Measurements from ENCODE around the gene NR4A3. TPM values are rescaled to one million over a fixed set of nuclear protein-coding genes. Genes with fewer than 3 reads are reported as not detected.

The NR4A3 gene
- total RNA-seq, 1 donor from 2014 or later, result under 0.01 TPM

DNA sequence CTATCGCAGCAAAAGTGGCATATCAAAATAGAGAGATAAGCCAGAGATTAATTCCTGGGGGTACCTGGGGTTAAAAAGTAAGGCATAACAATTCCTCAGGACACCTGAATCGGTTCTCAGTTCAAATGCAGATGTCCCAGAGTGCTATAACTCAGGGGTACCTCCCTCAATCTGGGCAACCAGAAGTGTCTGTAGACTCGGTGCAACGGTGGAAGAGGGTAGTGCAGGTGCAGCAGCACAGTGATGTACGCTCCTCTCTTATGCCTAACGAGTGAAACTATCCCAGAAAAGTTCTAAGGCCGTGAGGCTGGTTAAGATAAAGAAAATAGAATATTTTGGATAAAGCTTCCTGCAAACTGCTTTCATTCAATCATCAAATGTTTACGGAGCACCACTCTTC, 7.9 kb upstream of the NR4A3 start:
- no peak for DNase-seq (ENCODE audit: low read depth in 2 of 2)

DNA sequence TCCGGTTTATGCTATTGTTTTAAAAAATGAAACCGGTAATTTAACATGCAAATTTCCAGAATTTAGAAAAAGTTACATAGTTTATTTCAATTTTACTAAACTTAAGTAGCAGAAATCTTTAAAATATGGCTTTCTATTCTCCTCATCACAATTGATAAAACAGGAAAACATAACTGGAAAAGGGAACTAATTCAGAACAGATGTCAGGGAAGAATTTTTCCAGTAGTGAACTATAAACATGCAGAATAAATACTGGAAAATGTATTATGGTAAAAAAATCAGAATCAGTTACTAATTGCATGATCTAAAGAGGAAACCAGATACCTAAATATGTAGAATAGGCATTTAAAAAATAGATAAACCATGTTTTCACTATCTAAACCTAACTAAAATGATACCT, 7.3 kb upstream of the NR4A3 start:
- no peak for DNase-seq (ENCODE audit: low read depth in 2 of 2)

DNA sequence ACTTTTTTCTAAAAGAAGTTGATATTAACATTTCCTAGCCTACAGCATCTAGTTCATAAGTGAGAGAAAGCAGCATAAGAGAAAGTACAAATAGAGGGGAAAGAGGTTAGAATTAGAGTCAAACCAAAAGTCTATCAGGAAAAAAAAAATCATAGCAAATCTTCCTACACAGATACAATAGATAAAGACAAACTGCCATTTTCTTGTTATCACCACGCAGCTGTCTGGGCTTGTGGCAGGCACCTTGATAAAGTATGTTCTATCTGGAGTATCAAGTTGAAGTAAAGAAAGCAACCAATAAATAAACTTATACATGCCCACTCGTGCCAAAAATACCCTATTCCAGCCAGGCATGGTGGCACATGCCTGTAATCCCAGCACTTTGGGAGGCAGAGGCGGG, 5.3 kb upstream of the NR4A3 start:
- DNase-seq (ENCODE audit: low read depth in 2 of 2), result no peak

DNA sequence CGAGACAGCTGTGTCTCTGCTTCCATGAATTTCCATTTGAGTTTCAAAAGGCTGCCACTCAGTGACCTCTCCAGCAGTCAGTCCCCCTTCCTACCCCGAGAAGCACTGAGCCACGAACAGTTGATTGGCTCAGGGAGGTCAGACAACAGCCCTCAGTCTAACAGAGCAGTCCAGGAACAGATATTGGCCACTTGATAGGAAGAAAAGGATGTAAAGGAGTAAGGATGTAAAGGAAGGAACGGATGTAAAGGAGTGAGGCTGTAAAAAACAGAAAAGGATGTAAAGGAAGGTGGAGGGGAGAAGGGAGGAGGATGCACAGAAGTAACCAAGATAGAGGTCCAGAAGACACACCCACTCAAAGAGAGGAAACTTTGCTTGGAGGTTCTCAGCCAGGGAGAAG, 3.2 kb upstream of the NR4A3 start:
- no peak for DNase-seq (ENCODE audit: low read depth in 2 of 2)

DNA sequence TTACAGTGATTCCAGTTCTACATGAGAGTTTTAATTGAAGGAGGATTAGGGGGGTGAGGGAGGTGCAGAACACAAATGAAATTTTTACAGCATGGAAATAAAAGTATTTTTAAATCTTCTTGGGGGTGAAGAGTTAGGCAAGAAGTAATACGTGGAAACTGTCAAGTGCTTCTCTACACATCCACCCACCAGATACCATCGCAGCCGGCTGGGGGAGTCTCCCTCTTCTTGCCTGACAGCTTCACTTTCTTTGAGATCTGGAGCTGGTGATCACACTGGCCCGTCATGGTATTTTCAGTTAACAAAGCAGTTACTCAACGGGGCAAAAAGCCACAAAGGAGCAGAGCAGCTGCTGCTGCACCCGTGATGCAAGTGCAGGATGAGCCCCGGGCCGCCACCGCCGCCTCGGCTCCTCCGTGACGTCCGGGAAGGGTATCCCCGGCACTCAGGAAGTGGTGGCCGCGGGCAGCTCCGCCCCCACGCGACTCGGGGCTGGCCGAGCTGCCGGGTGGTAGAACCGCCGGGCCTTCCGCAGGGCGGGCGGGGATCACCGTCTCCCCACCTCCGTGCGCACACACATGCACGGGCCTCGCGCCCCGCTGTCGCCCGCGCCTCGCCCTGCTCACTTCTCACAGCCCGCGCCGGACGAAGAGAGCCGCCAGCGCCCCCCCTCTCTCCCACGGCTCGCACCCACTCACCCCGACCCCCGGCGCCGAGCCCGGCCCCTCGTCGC, 2.4 kb upstream of the NR4A3 start:
- peak; percentile 46 to 77 for DNase-seq (ENCODE audit: low read depth in 2 of 2)

DNA sequence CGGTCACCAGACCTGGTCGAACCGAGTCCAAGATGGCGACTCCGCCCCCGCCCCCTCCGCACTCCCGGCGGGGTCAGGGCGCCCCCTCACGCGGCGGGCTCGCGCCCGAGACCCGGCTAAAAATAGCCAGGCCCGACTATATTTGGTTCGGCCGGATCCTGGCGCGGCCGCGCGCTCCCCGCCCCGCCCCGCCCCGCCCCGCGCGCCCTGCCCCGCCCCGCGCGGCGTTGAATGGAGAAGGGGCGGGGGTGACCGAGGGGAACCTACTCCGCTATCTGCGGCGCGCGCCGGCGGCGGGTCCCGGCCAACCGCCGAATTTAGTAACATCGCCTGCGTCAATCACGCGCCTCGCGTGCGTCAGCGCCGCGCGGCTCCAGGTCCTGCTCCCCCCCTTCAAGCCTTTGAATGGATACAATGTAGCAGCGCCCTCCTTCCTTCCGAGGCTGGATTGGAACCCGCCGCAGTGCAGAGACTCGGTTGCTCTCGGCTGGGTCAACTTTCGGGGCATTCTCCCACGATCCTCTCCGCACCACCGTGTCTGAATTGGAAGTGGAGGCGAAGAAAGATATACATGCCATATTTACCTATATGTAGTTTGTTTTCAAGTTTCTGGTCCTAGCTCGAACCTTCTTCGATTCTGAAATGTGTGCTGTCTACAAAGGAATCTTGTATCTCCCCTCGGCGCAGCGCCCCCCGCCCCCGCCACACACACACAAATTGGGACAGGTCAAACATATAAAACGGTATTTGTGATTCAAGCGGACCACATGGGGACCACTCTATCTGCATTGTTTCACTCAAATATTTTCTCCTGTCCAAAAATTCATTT, 1.6 kb upstream of the NR4A3 start:
- peak; percentile 83 to 95 for DNase-seq (ENCODE audit: low read depth in 2 of 2)

DNA sequence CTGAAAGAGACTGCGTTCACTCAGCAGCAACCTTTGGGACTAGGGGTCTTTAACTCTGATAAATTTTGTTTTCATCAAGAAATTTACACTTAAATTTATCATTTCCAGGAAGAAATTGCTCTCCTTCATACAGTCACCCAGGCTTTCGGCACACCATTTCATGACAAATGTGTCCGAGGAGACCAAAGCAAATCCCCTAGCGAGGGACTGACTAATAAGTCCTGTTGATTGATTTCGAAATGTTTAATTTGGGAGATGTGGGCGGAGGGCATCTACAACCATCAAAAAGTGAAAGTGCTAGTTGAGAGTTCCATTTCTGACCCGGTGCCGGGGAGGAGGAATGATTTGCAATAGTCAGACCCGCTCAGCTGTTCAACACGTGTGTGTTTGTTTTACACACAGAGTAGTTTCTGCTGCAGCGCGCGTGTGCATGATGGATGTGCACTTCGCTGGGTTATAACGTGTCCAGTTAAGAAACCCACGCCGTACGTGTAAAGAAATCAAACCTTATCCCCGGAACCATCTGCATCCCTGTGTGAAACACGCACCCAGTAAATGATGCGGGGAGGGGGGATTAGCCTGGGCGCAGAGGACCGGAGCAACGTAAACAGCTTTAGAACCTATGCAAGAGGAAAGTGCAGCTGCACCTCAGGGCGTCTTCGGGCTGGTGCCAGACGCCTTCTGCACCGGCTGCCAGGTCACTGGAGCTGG, 845 bp upstream of the NR4A3 start:
- peak; percentile 43 to 61 for DNase-seq (ENCODE audit: low read depth in 2 of 2)

DNA sequence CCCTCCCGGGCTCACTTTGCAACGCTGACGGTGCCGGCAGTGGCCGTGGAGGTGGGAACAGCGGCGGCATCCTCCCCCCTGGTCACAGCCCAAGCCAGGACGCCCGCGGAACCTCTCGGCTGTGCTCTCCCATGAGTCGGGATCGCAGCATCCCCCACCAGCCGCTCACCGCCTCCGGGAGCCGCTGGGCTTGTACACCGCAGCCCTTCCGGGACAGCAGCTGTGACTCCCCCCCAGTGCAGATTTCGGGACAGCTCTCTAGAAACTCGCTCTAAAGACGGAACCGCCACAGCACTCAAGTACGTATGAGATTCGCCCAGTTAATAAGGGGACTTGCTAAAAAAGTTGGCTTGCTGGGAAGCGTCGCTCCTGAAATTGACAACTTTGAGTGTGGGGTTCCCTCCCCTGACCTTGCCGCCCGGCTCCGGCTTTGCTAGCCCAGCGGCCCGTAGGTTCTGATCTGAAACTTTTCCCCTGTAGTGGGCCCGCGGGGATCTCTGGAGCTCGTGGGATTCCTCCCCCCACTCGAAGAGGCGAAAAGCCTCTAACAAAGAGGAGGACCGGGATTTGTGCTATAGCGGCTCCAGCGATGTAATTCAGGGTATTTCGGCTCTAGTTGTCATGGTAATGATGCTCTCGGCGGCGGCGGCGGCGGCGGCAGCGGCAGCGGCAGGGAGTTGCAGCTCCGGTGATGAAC, 572 bp downstream of the NR4A3 start:
- no peak for DNase-seq (ENCODE audit: low read depth in 2 of 2)

DNA sequence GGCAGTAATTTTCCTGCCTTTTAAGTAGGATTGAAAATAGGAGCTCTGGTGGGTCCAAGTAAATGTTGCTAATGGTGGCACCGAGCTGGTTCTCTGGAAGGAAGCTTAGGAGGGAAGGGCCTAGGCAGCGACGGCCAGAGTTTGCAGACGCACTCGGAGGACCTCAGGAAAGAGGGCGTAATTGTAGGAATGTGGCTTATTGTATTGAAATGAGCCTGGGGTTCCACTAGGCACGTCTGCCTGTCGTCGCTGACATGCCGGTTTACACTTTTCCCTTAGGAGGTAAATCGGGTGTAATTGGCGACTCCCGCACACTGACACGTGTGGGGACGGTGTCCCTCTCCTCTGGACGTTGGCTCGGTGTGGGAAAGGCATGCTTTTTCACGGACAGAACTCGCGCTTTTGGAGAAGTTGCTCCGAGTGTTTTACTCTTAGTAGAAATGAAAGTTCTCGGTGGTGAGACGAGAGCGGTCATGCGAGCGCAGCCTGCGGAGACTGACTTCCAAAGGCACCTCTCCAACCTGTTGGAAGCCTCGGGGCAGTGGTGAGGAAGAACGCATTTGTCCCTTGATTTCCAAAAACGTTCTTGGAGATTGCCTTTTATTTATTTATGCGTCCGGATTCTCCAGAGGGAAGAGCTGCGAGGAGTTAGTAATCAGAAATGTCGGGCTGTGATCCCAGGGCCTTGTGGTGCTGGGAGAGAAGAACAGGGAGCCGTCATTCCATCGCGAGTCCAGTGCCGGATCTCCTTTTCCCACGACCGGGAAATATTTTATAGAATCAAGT, 1.3 kb downstream of the NR4A3 start:
- DNase-seq (ENCODE audit: low read depth in 2 of 2), result peak in 1 of 2 donors; percentile 55

DNA sequence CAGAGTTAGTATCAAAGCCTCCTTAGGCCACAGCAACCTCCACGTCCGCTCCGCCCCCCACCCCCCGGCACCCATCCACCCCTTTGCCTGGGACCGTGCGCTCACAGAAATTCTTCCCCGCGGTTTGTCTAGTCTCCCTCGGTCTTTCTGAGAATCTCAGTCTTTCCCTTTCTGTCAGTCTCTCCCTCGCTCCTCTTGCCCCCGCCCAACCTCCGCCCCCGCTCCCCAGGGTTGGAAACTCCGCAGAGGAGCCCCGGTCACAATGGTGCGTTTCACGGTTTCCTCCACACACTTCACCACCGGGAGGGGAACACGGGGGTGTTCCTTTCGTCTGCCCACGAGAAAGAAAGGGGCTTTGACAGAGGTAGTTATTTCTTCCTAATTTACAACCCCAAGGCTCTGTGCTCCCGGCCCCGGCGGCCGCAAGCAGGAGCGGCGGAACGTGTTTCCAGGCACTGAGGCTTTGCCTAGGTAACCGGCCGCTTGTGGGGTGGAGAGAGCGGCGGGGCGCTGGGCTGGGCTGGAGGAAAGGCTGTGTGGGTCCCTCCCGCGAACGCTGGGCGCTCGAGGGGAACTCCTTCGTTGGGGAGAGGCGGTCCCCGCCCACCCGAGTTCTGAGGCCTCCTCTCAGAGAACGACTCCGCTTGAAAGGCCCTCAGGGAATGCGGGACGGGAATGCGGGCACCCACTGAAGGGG, 2.1 kb downstream of the NR4A3 start:
- DNase-seq (ENCODE audit: low read depth in 2 of 2), result peak in 1 of 2 donors; percentile 12

DNA sequence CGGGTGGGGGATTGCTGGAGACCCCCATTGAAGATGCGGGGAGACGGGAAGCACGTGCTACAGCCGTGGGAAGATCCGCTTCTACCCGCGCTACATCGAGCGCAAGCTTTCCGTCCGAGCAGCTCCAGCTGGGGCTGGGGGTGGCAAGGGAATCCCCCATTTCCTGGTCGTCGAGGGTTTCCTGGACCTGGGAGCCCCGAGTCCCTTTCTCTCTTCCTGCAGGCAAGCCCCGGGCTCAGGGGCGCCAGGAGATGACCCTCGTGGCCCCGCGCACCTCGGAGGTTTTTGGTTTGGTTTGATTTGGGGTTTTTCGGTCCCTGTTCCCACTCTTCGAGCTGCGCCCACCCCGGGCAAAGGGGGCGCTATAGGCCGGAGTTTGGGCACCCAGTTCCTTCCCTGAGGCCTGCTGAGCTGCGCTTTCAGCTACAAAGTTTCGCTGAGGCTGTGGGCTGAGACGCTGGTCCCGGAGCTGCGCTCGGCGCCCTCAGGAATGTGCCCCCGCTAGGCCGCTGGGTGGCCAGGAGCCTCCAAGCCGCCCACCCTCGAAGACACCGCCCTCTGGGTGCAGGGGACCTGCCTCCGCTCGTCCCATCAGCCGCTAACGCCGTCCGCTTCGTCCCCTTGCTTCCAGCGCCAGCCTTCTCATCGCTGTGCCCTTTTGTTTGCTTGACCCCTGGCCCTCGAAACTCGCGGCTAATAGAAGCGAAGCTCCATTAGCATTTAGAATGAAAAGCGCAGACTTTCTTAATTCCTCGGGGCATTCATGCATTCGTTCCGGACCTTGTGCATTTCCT, 2.9 kb downstream of the NR4A3 start:
- peak in 1 of 2 donors; percentile 20 for DNase-seq (ENCODE audit: low read depth in 2 of 2)

DNA sequence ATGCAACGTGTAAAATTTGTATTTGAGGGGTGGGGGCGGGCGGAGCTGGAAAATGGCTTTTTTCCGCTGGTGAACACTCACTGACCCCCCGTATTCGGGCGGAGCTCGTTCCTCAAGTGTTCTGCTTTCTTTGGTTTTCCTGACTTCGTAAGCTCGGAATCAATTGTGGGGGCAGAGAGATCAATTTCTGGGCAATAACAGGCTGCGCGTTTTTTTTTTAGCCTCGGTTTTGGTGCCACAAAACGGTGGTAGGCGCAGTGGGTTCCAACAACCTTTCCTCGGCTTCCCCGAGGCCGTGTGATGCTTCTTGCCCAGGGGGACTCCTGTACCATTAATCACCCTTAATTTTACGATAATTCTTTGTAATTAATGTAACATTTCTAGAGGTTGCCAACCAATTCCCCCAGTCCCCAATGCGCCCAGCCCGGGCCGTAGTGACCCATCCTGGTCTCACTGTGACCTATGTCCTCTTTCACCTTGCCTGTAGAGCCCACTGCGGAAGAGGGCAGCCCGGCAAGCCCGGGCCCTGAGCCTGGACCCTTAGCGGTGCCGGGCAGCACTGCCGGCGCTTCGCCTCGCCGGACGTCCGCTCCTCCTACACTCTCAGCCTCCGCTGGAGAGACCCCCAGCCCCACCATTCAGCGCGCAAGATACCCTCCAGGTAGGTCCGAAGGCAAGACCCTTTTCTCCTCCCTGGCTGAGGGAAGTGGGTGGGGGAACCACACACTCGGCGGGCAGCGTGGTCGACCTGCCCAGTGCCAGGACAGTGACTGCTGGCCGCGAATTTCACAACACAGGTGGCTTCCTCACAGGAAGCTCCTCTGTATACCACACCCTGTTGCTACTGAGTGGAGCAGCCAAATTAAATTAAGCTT, 3.7 kb downstream of the NR4A3 start:
- DNase-seq (ENCODE audit: low read depth in 2 of 2), result no peak

DNA sequence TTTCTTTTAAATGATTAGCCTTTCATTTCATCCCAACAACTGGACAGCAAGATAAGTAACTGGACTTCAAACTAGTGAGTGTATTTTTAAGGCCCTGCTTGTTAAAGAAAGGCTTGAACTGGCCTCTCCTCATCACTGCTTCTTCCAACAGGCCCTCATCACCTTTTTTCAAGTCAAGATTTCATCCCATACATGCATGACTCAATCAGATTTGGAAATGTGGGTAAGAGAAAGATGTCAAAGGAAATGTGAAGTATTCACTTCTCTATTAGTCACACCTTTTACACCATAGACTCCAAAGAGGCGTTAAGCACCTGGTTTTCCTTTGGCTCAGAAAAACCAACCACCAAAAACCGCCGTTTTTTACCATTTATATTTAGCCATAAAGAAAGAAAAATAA, 4.9 kb downstream of the NR4A3 start:
- no peak for DNase-seq (ENCODE audit: low read depth in 2 of 2)

DNA sequence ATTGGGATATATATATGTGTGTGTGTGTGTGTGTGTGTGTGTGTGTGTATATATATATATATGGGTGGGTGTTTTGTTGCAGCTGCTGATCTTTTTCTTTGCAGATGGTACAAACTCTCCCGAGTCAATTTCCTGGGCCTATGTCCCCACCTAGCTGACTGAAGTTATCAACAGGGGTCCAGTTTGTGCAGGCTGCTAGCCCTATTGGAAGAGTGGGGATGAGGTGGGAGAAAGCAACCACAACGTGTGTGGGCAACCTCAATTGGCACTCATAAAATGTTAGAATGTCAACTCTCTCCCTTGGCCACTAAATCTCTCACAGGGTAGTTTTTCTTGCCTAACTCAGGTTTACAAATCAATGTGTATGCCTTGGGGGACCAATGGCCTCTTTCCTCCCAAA, 5.6 kb downstream of the NR4A3 start:
- no peak for DNase-seq (ENCODE audit: low read depth in 2 of 2)

DNA sequence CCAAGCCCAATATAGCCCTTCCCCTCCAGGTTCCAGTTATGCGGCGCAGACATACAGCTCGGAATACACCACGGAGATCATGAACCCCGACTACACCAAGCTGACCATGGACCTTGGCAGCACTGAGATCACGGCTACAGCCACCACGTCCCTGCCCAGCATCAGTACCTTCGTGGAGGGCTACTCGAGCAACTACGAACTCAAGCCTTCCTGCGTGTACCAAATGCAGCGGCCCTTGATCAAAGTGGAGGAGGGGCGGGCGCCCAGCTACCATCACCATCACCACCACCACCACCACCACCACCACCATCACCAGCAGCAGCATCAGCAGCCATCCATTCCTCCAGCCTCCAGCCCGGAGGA, 6.3 kb downstream of the NR4A3 start:
- no peak for DNase-seq (ENCODE audit: low read depth in 2 of 2)

DNA sequence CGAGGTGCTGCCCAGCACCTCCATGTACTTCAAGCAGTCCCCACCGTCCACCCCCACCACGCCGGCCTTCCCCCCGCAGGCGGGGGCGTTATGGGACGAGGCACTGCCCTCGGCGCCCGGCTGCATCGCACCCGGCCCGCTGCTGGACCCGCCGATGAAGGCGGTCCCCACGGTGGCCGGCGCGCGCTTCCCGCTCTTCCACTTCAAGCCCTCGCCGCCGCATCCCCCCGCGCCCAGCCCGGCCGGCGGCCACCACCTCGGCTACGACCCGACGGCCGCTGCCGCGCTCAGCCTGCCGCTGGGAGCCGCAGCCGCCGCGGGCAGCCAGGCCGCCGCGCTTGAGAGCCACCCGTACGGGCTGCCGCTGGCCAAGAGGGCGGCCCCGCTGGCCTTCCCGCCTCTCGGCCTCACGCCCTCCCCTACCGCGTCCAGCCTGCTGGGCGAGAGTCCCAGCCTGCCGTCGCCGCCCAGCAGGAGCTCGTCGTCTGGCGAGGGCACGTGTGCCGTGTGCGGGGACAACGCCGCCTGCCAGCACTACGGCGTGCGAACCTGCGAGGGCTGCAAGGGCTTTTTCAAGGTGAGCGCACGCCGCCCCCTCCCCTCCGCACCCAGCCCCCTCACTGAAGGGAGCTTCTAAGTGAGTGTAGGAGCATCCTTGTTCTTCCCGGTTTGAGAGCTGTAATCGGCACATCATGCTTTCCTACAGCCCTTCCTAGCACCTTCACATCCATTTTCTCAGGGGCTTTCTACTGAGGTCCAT, 6.9 kb downstream of the NR4A3 start:
- peak in 1 of 2 donors; percentile 29 for DNase-seq (ENCODE audit: low read depth in 2 of 2)

DNA sequence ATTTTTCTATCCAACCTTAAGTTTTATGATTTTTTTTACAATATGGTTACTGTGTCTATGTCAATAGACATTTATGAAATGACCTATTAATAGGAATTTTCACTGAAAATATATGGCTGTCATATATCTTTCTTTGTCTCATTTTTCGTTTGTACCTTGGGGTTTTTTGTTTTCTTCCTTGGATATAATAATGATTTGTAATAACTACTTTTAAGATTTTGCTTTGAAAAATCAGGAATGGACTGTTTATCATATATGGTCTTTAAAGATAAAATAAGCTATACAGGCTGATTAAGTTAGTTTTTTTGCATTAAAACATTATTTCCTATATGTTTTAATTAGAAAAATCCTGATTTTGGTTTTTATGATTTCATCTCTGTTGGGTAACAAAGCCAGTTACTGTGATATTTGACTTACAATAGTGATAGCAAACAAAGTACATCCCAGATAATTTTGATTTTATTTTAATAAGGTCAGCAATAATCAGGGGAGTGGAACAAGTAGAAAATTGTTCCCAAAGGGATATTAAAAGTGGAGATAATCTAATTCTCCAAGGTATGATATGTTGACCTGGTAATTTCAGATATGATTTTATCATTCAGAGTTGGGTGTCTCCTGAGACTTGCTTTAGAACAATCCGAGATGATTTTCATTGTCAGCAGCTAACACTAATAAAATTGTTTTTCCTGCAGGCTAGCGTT, 10.3 kb downstream of the NR4A3 start:
- no peak for DNase-seq (ENCODE audit: low read depth in 2 of 2)

Measured in dermis microvascular lymphatic vessel endothelial cell (primary cell).